ENCODE results near the gene GPER1.
"Not testable (repeated sequence)": the region's sequence is repeated elsewhere in the genome, so short reads cannot be mapped to it uniquely, and the experiment has no call there.

The GPER1 gene

DNA sequence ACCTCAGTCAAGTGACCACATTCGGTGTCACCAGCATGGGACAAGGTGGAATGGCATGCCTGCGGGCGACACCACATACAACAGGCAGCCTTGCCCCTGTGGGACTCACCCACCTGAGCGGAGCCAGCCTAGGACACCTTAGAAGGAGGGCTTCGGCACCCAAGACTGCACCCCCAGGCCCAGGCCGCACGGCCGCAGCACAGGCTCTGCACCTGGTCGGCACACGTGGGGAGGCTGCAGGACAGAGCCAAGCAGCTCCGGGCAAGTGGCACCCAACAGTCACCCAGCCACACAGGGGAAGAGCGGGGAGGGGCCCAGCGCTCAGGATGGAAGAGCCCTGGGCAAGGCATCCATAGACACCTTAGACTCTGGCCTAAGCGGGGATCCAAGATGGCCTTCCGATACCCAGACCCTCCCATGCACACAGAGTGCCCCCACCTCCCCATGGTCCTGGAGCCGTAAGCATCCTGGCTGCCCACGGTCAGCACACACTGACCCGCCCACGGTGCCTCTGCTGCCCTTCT, 16.1 kb upstream of the GPER1 start:
- Histone ChIP-seq H3K27me3 (ENCODE audit: insufficient read depth, insufficient read length) (no peaks in the 10 kb centered on the region), H3K9ac (ENCODE audit: insufficient read length, low read depth) (no peak overlapping the region), H3K36me3 (ENCODE audit: insufficient read depth, insufficient read length, low read length) (peaks cover 4% of the 10 kb centered on the region), H3K9me3 (ENCODE audit: insufficient read depth, low read length) (peaks cover 9% of the 10 kb centered on the region; the same call in 1 of the 2 replicates), H3K4me1 (ENCODE audit: insufficient read depth, insufficient read length) (peaks cover 10% of the 10 kb centered on the region), H3K4me3 (ENCODE audit: insufficient read length, low read depth) (no peak overlapping the region)
- TF ChIP-seq SUZ12 (IDR thresholded peaks at IDR 0.05; ENCODE audit: extremely low read depth, insufficient read depth, insufficient read length) (no peak), ZNF274 (IDR thresholded peaks at IDR 0.05; ENCODE audit: low read depth, low read length) (no peak), YY1 (IDR thresholded peaks at IDR 0.05; ENCODE audit: insufficient read depth, insufficient read length) (no peak)
- DNase-seq (ENCODE audit: low read depth, low spot score): no peak

DNA sequence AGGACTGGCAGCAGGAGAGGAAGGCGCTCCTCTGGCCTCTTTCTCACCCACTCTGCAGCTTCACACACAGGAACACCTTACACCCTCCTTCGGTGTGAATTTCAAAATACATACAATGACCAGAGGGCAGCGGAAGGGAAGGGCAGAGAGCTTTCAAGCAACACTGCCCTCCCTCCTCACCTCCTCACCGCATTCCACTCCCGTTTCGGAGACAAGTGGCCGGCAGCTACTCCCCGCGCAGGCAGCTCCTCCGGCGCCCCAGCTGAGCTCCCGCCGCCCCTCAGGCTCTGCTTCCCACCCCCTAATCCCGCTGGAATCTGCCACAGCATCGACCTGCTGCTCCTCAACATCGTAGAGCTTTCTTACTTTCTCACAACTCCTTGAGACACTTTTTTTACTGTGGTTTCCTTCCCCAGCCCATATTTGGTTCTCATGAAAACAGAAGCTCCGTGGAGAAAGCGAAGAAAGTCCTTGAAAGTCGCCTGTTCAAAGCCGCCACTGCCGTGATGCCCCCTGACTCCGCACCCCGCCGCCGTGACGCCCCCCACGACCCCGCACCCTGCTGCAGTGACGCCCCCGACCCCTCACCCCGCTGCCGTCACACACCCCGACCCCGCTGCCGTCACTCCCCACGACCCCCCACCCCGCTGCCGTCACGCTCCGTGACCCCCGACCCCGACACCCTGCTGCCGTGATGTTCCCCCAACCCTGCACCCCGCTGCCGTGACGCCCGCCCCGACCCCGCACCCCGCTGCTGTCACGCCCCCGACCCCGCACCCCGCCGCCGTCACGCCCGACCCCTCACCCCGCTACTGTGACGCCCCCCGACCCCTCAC, 14.6 kb upstream of the GPER1 start:
- no peak for DNase-seq (ENCODE audit: low read depth, low spot score)
- Histone ChIP-seq H3K9me3 (ENCODE audit: insufficient read depth, low read length) (peaks cover 9% of the 10 kb centered on the region; the same call in 1 of the 2 replicates), H3K27me3 (ENCODE audit: insufficient read depth, insufficient read length) (no peaks in the 10 kb centered on the region), H3K9ac (ENCODE audit: insufficient read length, low read depth) (no peak overlapping the region), H3K4me1 (ENCODE audit: insufficient read depth, insufficient read length) (peaks cover 10% of the 10 kb centered on the region), H3K4me3 (ENCODE audit: insufficient read length, low read depth) (no peak overlapping the region), H3K36me3 (ENCODE audit: insufficient read depth, insufficient read length, low read length) (peaks cover 4% of the 10 kb centered on the region)
- TF ChIP-seq YY1 (IDR thresholded peaks at IDR 0.05; ENCODE audit: insufficient read depth, insufficient read length) (no peak), ZNF274 (IDR thresholded peaks at IDR 0.05; ENCODE audit: low read depth, low read length) (no peak), SUZ12 (IDR thresholded peaks at IDR 0.05; ENCODE audit: extremely low read depth, insufficient read depth, insufficient read length) (no peak)

DNA sequence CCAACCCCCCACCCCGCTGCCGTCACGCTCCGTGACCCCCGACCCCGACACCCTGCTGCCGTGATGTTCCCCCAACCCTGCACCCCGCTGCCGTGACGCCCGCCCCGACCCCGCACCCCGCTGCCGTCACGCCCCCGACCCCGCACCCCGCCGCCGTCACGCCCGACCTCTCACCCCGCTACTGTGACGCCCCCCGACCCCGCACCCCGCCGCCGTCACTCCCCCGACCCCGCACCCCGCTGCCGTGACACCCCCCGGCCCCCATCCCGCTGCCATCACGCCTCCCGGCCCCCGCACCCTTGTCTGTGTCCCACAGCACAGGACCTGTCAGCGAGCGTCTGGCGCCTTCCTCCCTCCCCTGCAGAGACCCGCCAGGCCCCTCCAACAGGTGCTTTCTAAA, 13.9 kb upstream of the GPER1 start:
- not testable (repeated sequence) for H3K36me3 ChIP-seq (ENCODE audit: insufficient read depth, insufficient read length, low read length); H3K27me3 ChIP-seq (ENCODE audit: insufficient read depth, insufficient read length); DNase-seq (ENCODE audit: low read depth, low spot score); H3K9ac ChIP-seq (ENCODE audit: insufficient read length, low read depth); H3K4me3 ChIP-seq (ENCODE audit: insufficient read length, low read depth); H3K9me3 ChIP-seq (ENCODE audit: insufficient read depth, low read length)
- H3K4me1 ChIP-seq (ENCODE audit: insufficient read depth, insufficient read length): peaks cover 10% of the 10 kb centered on the region

DNA sequence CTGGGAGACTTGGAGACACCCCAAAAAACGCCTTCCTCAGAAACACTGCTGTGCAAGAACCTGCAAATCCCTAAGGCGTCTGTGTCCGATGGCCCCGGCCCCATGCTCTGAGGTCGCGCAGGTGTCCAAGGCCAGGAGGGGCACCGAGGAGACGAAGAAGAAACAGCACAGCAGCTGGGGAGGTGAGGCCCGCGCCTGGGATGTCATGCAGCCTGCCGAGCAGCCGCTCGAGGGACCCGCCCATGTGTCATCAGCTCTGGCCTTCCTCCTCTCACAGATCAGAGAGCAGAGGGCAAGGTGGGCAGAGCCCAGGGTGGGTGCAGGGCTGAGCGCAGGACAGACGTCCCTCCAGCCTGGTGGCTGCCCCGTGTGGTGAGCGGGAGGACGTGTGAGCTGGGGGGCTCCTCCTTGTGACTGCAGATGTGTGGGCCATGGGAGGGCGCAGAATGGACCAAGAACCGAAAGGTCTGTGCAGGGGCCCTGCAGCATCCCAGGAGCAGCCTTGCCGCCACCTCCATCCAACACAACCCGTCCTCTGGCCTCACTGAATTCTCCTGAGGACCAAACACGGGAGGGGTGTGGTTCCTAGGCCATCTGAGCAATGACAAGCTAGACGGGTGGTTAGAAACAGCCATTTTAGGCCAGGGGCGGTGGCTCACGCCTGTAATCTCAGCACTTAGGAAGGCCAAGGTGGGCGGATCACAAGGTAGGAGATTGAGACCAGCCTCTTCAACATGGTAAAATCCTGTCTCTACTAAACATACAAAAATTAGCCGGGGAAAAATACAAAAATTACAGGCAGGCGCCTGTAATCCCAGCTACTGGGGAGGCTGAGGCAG, 13.1 kb upstream of the GPER1 start:
- DNase-seq (ENCODE audit: low read depth, low spot score): no peak
- Histone ChIP-seq H3K4me1 (ENCODE audit: insufficient read depth, insufficient read length) (peaks cover 10% of the 10 kb centered on the region), H3K36me3 (ENCODE audit: insufficient read depth, insufficient read length, low read length) (peaks cover 4% of the 10 kb centered on the region), H3K9ac (ENCODE audit: insufficient read length, low read depth) (no peak overlapping the region), H3K4me3 (ENCODE audit: insufficient read length, low read depth) (no peak overlapping the region), H3K27me3 (ENCODE audit: insufficient read depth, insufficient read length) (no peaks in the 10 kb centered on the region), H3K9me3 (ENCODE audit: insufficient read depth, low read length) (peaks cover 9% of the 10 kb centered on the region; the same call in 1 of the 2 replicates)
- no peak for TF ChIP-seq SUZ12 (IDR thresholded peaks at IDR 0.05; ENCODE audit: extremely low read depth, insufficient read depth, insufficient read length)
- TF ChIP-seq ZNF274 (IDR thresholded peaks at IDR 0.05; ENCODE audit: low read depth, low read length): no peak
- no peak for TF ChIP-seq YY1 (IDR thresholded peaks at IDR 0.05; ENCODE audit: insufficient read depth, insufficient read length)

DNA sequence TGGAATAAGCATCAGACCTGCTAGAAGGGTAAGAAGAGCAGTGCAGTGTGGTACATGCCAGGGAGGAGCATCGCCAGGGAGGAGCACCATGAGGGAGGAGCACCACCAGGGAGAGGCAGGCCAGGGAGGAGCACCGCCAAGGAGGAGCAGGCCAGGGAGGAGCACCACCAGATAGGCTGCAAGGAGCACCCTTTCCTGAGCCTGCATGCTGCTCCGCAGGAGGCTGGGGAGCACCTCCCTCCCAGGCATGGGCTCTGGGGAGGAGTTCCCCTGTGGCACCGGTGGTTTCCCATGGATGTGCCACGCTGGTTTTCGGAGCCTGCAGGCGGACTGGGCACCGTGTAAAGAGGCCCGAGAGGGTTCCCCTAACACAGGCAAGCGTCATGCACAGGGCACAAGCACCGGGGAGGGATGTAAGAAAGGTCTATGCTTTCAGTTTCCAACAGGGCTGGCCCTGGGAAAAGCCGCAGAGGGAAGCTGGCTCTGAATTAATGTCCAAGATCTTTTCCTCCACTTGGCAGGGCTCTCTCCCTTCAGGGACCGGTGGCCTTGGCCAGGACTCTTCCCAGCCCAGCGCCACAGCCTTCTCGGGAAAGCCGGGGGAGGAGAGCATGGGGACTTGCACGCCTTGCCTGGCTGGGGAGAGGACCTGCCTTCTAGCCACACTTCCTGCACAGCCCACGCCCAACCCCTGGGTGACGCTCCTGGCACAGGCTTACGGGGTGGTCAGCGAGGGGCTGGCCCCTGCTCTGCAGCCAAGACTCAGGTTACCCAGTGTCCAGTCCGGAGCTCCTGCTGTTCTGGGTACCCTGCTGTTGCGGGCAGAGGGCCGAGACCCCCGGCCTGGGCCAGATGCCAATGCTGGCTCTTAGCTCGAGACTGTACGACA, 11.5 kb upstream of the GPER1 start:
- peaks cover 4% of the 10 kb centered on the region for H3K36me3 ChIP-seq (ENCODE audit: insufficient read depth, insufficient read length, low read length)
- H3K9me3 ChIP-seq (ENCODE audit: insufficient read depth, low read length): no peaks in the 10 kb centered on the region
- H3K9ac ChIP-seq (ENCODE audit: insufficient read length, low read depth): no peak overlapping the region
- H3K4me1 ChIP-seq (ENCODE audit: insufficient read depth, insufficient read length): peaks cover 14% of the 10 kb centered on the region
- TF ChIP-seq ZNF274 (IDR thresholded peaks at IDR 0.05; ENCODE audit: low read depth, low read length): no peak
- TF ChIP-seq SUZ12 (IDR thresholded peaks at IDR 0.05; ENCODE audit: extremely low read depth, insufficient read depth, insufficient read length): no peak
- no peak for TF ChIP-seq YY1 (IDR thresholded peaks at IDR 0.05; ENCODE audit: insufficient read depth, insufficient read length)
- no peaks in the 10 kb centered on the region for H3K27me3 ChIP-seq (ENCODE audit: insufficient read depth, insufficient read length)
- no peak overlapping the region for H3K4me3 ChIP-seq (ENCODE audit: insufficient read length, low read depth)
- DNase-seq (ENCODE audit: low read depth, low spot score): no peak

DNA sequence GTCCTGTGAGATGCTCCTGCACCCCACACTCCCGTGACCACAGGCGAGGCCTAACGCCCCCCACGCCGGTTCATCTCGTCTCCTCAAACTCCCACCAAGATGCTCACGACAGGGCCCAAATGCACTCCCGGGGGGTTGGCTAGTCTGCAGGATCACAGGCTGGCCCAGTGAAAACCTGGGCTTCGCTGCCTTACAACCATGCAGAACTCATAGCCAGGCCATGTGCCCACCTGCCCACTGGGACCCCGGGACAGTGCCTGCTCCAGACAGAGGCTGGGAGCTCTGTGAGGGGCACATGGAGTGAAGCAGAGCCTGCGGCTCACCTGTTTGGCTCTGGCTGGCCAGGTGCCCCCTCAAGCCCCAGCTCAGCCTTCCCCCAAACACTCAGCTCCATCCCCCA, 9.4 kb upstream of the GPER1 start:
- Histone ChIP-seq H3K4me1 (ENCODE audit: insufficient read depth, insufficient read length) (peaks cover 21% of the 10 kb centered on the region), H3K27me3 (ENCODE audit: insufficient read depth, insufficient read length) (no peaks in the 10 kb centered on the region), H3K4me3 (ENCODE audit: insufficient read length, low read depth) (no peak overlapping the region), H3K36me3 (ENCODE audit: insufficient read depth, insufficient read length, low read length) (peaks cover 12% of the 10 kb centered on the region), H3K9me3 (ENCODE audit: insufficient read depth, low read length) (no peaks in the 10 kb centered on the region), H3K9ac (ENCODE audit: insufficient read length, low read depth) (no peak overlapping the region)
- TF ChIP-seq YY1 (IDR thresholded peaks at IDR 0.05; ENCODE audit: insufficient read depth, insufficient read length) (no peak), SUZ12 (IDR thresholded peaks at IDR 0.05; ENCODE audit: extremely low read depth, insufficient read depth, insufficient read length) (no peak), ZNF274 (IDR thresholded peaks at IDR 0.05; ENCODE audit: low read depth, low read length) (no peak)
- no peak for DNase-seq (ENCODE audit: low read depth, low spot score)

Data from NT2/D1 (cell line).